Gastroesophageal sphincter (tissue), 4 donors: ENCODE results near the gene CCL2. TPM values are rescaled to one million over a fixed set of nuclear protein-coding genes. Genes with fewer than 3 reads are reported as not detected.

Experiments
- ATAC-seq: fragments of 150-250 bp; one replicate; pipeline ENCODE4 v1.9.1; 2016; ENCODE audit warnings: mild to moderate bottlenecking, moderate library complexity
- H3K27ac ChIP-seq, 4 donors: fragments of 200-600 bp; sonication (generic) in 3 of 4; 1 replicate in 3 of 4; 2 replicates in 1 of 4; pipeline ENCODE4 v1.5.1; 2016 to 2019
- H3K27me3 ChIP-seq: fragments of 200-600 bp; sonication (generic); one replicate; pipeline ENCODE4 v1.5.1; 2019
- H3K36me3 ChIP-seq, 2 donors: fragments of 200-600 bp; sonication (generic); one replicate each; pipeline ENCODE4 v1.5.1; 2019; ENCODE audit warnings: control low read depth in 1 of 2
- H3K4me1 ChIP-seq, 3 donors: fragments of 200-600 bp; sonication (generic); 1 replicate in 2 of 3; 2 replicates in 1 of 3; pipeline ENCODE4 v1.5.1; 2016 to 2019; ENCODE audit warnings: control low read depth in 2 of 3
- H3K4me3 ChIP-seq, 2 donors: fragments of 200-600 bp; sonication (generic); one replicate each; pipeline ENCODE4 v1.5.1; 2019; ENCODE audit warnings: mild to moderate bottlenecking in 1 of 2, moderate library complexity in 1 of 2
- H3K9me3 ChIP-seq, 3 donors: fragments of 200-600 bp; sonication (generic); one replicate each; pipeline ENCODE4 v1.5.1; 2017 to 2019; ENCODE audit warnings: control low read depth in 2 of 3
- CTCF ChIP-seq, 4 experiments: fragments of 200-600 bp in 2 of 4; fragments of 450-650 bp in 2 of 4; sonication (generic) in 1 of 4; IDR thresholded peaks; one replicate each; pipeline ENCODE4 v1.5.1; 2017 to 2019; ENCODE audit warnings: antibody characterized with exemption in 4 of 4, mild to moderate bottlenecking in 2 of 4, moderate library complexity in 2 of 4
- EP300 ChIP-seq: sonication (generic); formaldehyde crosslinking; IDR thresholded peaks from one replicate; pipeline ENCODE4 v1.6.1; 2017; ENCODE audit warnings: antibody characterized with exemption, mild to moderate bottlenecking
- POLR2A ChIP-seq, 2 donors: fragments of 450-650 bp; IDR thresholded peaks; one replicate each; pipeline ENCODE4 v1.6.1; 2017; ENCODE audit warnings: antibody characterized with exemption in 2 of 2, mild to moderate bottlenecking in 2 of 2, moderate library complexity in 1 of 2
- POLR2AphosphoS5 ChIP-seq: sonication (generic); formaldehyde crosslinking; IDR thresholded peaks from one replicate; pipeline ENCODE4 v1.6.1; 2017; ENCODE audit warnings: antibody characterized with exemption
- WGBS, 2 donors: methylation state at CpG; one replicate each; pipeline ENCODE4 v1.1.5; 2018; ENCODE audit warnings: low coverage in 1 of 2; 5-methylcytosine and 5-hydroxymethylcytosine counted together
- total RNA-seq, 4 donors: library from RNA; depleted of rRNA; stranded (reverse); fragments of >200 nt; gene quantifications; one replicate each; pipeline ENCODE4 v1.1.0, GENCODE V29; 2016

CCL2 gene
- 100 to 1,000 TPM in 1 of 4 donors, 10 to 100 TPM in 2, 1 to 10 TPM in 1; 5.0 to 121 (median 20.9) TPM for total RNA-seq

GRCh38 chr17:34254651-34255380, at the start of gene CCL2:
Gene CCL2 (plus strand): TSS chr17:34255285. CDS start chr17:34255350, 65 bp downstream.
- Histone ChIP-seq H3K27me3 (no peaks in the 10 kb centered on the region), H3K9me3 (no peaks in the 10 kb centered on the region), H3K4me1 (peaks cover 34 to 70% (median 52%) of the 10 kb centered on the region in 3 donors), H3K4me3 (peak within 1 kb of the TSS; percentile 42 to 44), H3K27ac (peak within 1 kb of the TSS; percentile 84 to 92 (median 88)), H3K36me3 (no peaks in the 10 kb centered on the region)
- peak; percentile 40 for ATAC-seq
- WGBS, 2 donors, result 2% methylated on average over 8 to 11 of the region's 11 CpGs
- TF ChIP-seq POLR2A (IDR thresholded peaks at IDR 0.05) (no peak), CTCF (IDR thresholded peaks at IDR 0.05) (no peak), POLR2AphosphoS5 (peak; percentile 74)

- ATAC-seq, result no peak
- WGBS, 2 donors, result 100% methylated on average over 1 of the region's 1 CpG; no CpG with 5 or more reads in 1 of the 2 donors
- TF ChIP-seq POLR2AphosphoS5 (no peak), EP300 (no peak), POLR2A (IDR thresholded peaks at IDR 0.05) (no peak), CTCF (IDR thresholded peaks at IDR 0.05) (no peak)
- Histone ChIP-seq H3K4me1 (peaks cover 0 to 12% (median 0%) of the 10 kb centered on the region in 3 donors), H3K4me3 (no peak overlapping the region), H3K27ac (no peak overlapping the region), H3K36me3 (no peaks in the 10 kb centered on the region), H3K27me3 (no peaks in the 10 kb centered on the region), H3K9me3 (peaks cover 0 to 9% (median 0%) of the 10 kb centered on the region in 3 donors)
Measured at GRCh38 chr17:34205401-34205800, 49.7 kb upstream of the CCL2 start.

GRCh38 chr17:34206569-34206968, 48.5 kb upstream of the CCL2 start:
- Histone ChIP-seq H3K27me3 (no peaks in the 10 kb centered on the region), H3K9me3 (peaks cover 0 to 9% (median 0%) of the 10 kb centered on the region in 3 donors), H3K36me3 (no peaks in the 10 kb centered on the region), H3K4me3 (no peak overlapping the region), H3K4me1 (peaks cover 0 to 4% (median 0%) of the 10 kb centered on the region in 3 donors), H3K27ac (no peak overlapping the region)
- ATAC-seq, result no peak
- WGBS, 2 donors, result 82 to 88% methylated on average over 1 to 3 of the region's 3 CpGs
- TF ChIP-seq POLR2A (IDR thresholded peaks at IDR 0.05) (no peak), CTCF (IDR thresholded peaks at IDR 0.05) (no peak), EP300 (no peak), POLR2AphosphoS5 (no peak)

GRCh38 chr17:34207572-34207971, 47.5 kb upstream of the CCL2 start:
- TF ChIP-seq CTCF (IDR thresholded peaks at IDR 0.05), result no peak
- no peak for TF ChIP-seq POLR2A (IDR thresholded peaks at IDR 0.05)
- TF ChIP-seq POLR2AphosphoS5, result no peak
- no peak for TF ChIP-seq EP300
- no peaks in the 10 kb centered on the region for H3K36me3 ChIP-seq
- no peak overlapping the region for H3K4me3 ChIP-seq
- peaks cover 0 to 4% (median 0%) of the 10 kb centered on the region in 3 donors for H3K4me1 ChIP-seq
- H3K27ac ChIP-seq, result no peak overlapping the region
- no peak for ATAC-seq
- H3K27me3 ChIP-seq, result no peaks in the 10 kb centered on the region
- 81% methylated on average over 2 of the region's 2 CpGs; no CpG with 5 or more reads in 1 of the 2 donors for WGBS, 2 donors
- peaks cover 0 to 9% (median 0%) of the 10 kb centered on the region in 3 donors for H3K9me3 ChIP-seq

GRCh38 chr17:34218748-34219147, 36.3 kb upstream of the CCL2 start:
- ATAC-seq, result no peak

More at GRCh38 chr17:34218748-34219147, 36.3 kb upstream of the CCL2 start:
- TF ChIP-seq POLR2A (IDR thresholded peaks at IDR 0.05) (no peak), EP300 (no peak), CTCF (IDR thresholded peaks at IDR 0.05) (no peak), POLR2AphosphoS5 (no peak)
- Histone ChIP-seq H3K27me3 (no peaks in the 10 kb centered on the region), H3K27ac (no peak overlapping the region), H3K36me3 (no peaks in the 10 kb centered on the region), H3K4me3 (no peak overlapping the region), H3K4me1 (peaks cover 0 to 6% (median 0%) of the 10 kb centered on the region in 3 donors), H3K9me3 (peaks cover 0 to 16% (median 0%) of the 10 kb centered on the region in 3 donors)
- WGBS, 2 donors, result 80 to 91% methylated on average over 1 of the region's 1 CpG
